Stimulated activated CD8-positive, alpha-beta memory T cell treated with anti-CD3 and anti-CD28 coated beads, Interleukin-15, amount 100 ng/mL, for 48 hours (primary cell): ENCODE data around the gene S100A16.
"Not testable (repeated sequence)": the region's sequence is repeated elsewhere in the genome, so short reads cannot be mapped to it uniquely, and the experiment has no call there.

ENCODE experiments used
- DNase-seq, 2 donors: peaks; one replicate each; pipeline ENCODE4 v3.0.0-alpha.2; 2020; ENCODE audit warnings: low read depth in 2 of 2

The S100A16 gene

GRCh38 chr1:153612755-153613331 is at the start of gene S100A16:
TSS of gene S100A16 (minus strand) at chr1:153613137. CDS start at chr1:153608151, 4,986 bp downstream.
- DNase-seq: no peak

- no peak for DNase-seq
These were observed 49.3 kb upstream of the S100A16 start for GRCh38 chr1:153662269-153662668.

GRCh38 chr1:153661111-153661708 is 48.3 kb upstream of the S100A16 start:
- DNase-seq: no peak

GRCh38 chr1:153659656-153660055 is 46.7 kb upstream of the S100A16 start:
- DNase-seq: no peak

- no peak for DNase-seq
These were observed 46.2 kb upstream of the S100A16 start for GRCh38 chr1:153659175-153659534.

- peak; percentile 88 to 89 for DNase-seq
These were observed 45.6 kb upstream of the S100A16 start, which contains the start of gene SNAPIN for GRCh38 chr1:153658400-153659174. TSS of gene SNAPIN (plus strand) at chr1:153658703. CDS start at chr1:153658744, 41 bp downstream.

GRCh38 chr1:153655333-153655732 is 42.4 kb upstream of the S100A16 start:
- DNase-seq: no peak

- DNase-seq: no peak
These were observed 40.0 kb upstream of the S100A16 start for GRCh38 chr1:153652805-153653500.

- DNase-seq: no peak
These were observed 38.8 kb upstream of the S100A16 start for GRCh38 chr1:153651771-153652170.

- no peak for DNase-seq
These were observed 36.9 kb upstream of the S100A16 start for GRCh38 chr1:153649863-153650235.

- DNase-seq: no peak
These were observed 36.4 kb upstream of the S100A16 start for GRCh38 chr1:153649137-153649862.

GRCh38 chr1:153648000-153648643 is 35.2 kb upstream of the S100A16 start:
- DNase-seq: no peak

GRCh38 chr1:153647346-153647714 is 34.4 kb upstream of the S100A16 start:
- DNase-seq: no peak

GRCh38 chr1:153646672-153647345 is 33.9 kb upstream of the S100A16 start:
- DNase-seq: no peak

GRCh38 chr1:153643816-153644215 is 30.9 kb upstream of the S100A16 start:
- no peak for DNase-seq

- no peak for DNase-seq
These were observed 30.2 kb upstream of the S100A16 start for GRCh38 chr1:153643100-153643499.

GRCh38 chr1:153642161-153642560 is 29.2 kb upstream of the S100A16 start:
- no peak for DNase-seq

- no peak for DNase-seq
These were observed 27.9 kb upstream of the S100A16 start for GRCh38 chr1:153640861-153641260.

GRCh38 chr1:153640213-153640612 is 27.3 kb upstream of the S100A16 start:
- not testable (repeated sequence) for DNase-seq

GRCh38 chr1:153639280-153639679 is 26.3 kb upstream of the S100A16 start:
- no peak for DNase-seq

GRCh38 chr1:153638261-153638660 is 25.3 kb upstream of the S100A16 start:
- DNase-seq: no peak
